ENCODE measurements around the gene TMEM190.
"Not testable (repeated sequence)": the region's sequence is repeated elsewhere in the genome, so short reads cannot be mapped to it uniquely, and the experiment has no call there.

Gene TMEM190

GRCh38 chr19:55391702-55392615 lies 15.3 kb downstream of the TMEM190 start:
- DNase-seq (ENCODE audit: low spot score), result no peak

GRCh38 chr19:55392820-55393761 lies 16.5 kb downstream of the TMEM190 start:
- DNase-seq (ENCODE audit: low spot score), result no peak

- DNase-seq (ENCODE audit: low spot score), result no peak
These were observed 21.7 kb downstream of the TMEM190 start for GRCh38 chr19:55398200-55398925.

- no peak for DNase-seq (ENCODE audit: low spot score)
These were observed 23.9 kb downstream of the TMEM190 start for GRCh38 chr19:55400281-55401087.

- DNase-seq (ENCODE audit: low spot score), result not testable (repeated sequence)
These were observed 24.8 kb downstream of the TMEM190 start for GRCh38 chr19:55401390-55401789.

- no peak for DNase-seq (ENCODE audit: low spot score)
These were observed 25.9 kb downstream of the TMEM190 start for GRCh38 chr19:55402509-55402908.

GRCh38 chr19:55405638-55406037 lies 29.0 kb downstream of the TMEM190 start:
- DNase-seq (ENCODE audit: low spot score), result no peak

- no peak for DNase-seq (ENCODE audit: low spot score)
These were observed 29.6 kb downstream of the TMEM190 start for GRCh38 chr19:55406091-55406825.

- DNase-seq (ENCODE audit: low spot score), result no peak
These were observed 30.4 kb downstream of the TMEM190 start for GRCh38 chr19:55406826-55407549.

GRCh38 chr19:55407550-55407799 lies 30.8 kb downstream of the TMEM190 start, which contains the start of gene UBE2S:
Gene UBE2S, minus strand, starts transcription at chr19:55407788. Its CDS starts 199 bp downstream, at chr19:55407589.
- DNase-seq (ENCODE audit: low spot score), result not testable (repeated sequence)

GRCh38 chr19:55407800-55408532 lies 31.3 kb downstream of the TMEM190 start:
- DNase-seq (ENCODE audit: low spot score), result peak; percentile 100

GRCh38 chr19:55408533-55408872 lies 31.9 kb downstream of the TMEM190 start:
- no peak for DNase-seq (ENCODE audit: low spot score)

GRCh38 chr19:55409179-55409578 lies 32.6 kb downstream of the TMEM190 start:
- not testable (repeated sequence) for DNase-seq (ENCODE audit: low spot score)

GRCh38 chr19:55410168-55410567 lies 33.5 kb downstream of the TMEM190 start:
- DNase-seq (ENCODE audit: low spot score), result no peak

- peak; percentile 70 for DNase-seq (ENCODE audit: low spot score)
These were observed 41.6 kb downstream of the TMEM190 start for GRCh38 chr19:55418185-55418584.

GRCh38 chr19:55419103-55419502 lies 42.5 kb downstream of the TMEM190 start:
- no peak for DNase-seq (ENCODE audit: low spot score)

- no peak for DNase-seq (ENCODE audit: low spot score)
These were observed 43.1 kb downstream of the TMEM190 start for GRCh38 chr19:55419624-55420236.

GRCh38 chr19:55421281-55421680 lies 44.7 kb downstream of the TMEM190 start:
- not testable (repeated sequence) for DNase-seq (ENCODE audit: low spot score)

All from COLO829 (cell line).